HG03439 (cell line): ENCODE results near the gene HCFC1.

Source experiments
- ATAC-seq: cut with Tn5 transposase; IDR thresholded peaks from one replicate; pipeline ENCODE4 v1.9.1; 2021; ENCODE audit warnings: mild to moderate bottlenecking, moderate library complexity; ENCODE audit not compliant: unreplicated experiment

HCFC1 gene

DNA sequence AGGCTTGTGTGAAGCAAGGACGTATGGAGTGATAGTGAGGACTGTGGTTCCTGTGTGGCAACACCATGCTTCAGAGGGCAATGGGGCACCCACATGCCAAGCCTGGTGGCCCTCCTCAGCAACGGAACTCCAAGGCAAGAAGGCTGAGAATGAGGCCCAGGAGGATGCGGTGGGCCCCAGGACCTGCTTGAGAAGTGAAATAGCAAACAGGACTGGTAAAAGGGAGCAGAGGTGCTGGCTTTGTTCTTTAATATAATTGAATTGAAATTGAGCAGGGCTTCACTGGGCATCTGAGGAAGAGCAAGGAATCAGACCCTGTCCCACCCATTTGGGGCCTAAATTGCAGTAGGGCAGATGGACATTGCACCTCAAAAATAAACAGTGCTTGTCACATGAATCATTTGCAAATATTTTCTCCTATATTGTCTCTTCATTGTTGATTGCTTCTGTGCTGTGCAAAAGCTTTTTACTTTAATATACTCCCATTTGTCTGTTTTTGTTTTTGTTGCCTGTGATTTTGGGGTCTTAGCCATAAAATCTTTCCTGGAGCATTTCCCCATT, 3.2 kb upstream of the HCFC1 start:
- no peak for ATAC-seq

DNA sequence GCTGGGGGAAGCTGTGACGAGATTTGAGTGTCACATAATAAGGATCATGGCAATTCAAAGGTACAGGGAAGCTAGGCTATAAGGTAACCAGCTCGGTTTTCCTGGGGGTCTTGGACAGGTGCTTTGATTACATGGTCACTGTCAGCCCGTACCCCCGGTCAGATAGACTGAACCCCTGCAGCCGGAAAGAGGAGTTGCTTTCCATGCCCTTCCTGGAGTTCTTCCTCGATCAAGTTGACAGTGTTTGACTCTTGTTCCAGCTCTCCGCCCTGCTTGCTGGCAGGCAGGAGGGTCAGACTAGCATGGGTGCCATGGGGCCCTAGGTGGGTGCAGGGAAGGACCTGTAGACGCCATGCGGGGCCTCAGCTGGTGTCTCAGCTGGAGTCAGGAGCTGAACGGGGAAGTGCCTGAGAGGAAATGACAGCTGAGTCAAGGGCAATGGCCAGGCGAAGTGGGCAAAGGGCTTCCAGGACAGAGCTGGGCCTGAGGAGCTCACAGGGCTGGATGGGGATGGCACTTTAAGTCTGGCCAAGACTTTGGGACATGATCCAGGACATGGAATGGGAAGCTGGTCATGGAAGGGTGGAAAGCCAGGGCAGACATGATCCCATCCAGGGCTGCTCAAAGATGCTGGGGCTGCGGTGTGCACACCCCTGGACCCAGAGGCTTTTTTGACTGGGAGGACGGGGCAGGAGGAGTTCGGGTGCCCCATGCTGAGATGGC, 2.5 kb upstream of the HCFC1 start:
- no peak for ATAC-seq

DNA sequence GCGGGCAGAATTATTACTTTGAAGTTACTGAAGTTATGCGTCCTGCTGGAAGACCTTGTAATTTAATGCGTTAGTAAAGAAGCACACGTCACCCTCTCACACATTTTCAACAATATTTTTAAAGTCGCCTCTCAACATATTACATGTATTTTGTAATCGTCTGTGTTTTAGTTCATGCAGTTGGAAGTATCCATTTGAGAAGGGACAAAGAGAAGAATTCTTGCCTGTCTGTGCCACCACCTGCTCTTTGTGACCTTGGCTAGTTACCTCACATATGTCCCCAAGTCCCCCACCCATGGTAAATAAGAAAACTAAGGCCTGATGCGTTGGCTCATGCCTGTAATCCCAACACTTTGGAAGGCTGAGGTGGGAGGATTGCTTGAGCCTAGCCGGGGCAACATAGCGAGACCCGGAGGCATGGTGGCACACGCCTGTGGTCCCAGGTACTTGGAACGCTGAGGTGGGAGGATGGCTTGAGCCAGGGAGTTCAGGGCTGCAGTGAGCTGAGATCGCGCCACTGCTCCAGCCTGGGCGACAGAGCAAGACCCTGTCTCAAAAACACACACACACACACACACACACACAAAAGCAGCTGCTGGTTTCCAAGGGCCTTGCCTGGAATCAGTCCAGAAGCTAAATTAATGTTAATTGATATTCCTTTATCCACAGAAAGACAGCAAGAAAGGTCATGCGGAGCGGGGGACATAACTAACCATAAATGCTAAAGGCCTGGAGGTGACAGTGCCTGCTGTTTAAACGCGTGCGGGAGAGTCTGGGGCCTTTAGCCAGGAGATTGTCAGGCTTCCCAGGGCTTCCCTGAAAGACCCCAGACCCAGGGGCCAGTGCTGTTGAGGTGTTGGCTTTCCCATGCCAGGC, 1.7 kb upstream of the HCFC1 start:
- ATAC-seq = no peak

DNA sequence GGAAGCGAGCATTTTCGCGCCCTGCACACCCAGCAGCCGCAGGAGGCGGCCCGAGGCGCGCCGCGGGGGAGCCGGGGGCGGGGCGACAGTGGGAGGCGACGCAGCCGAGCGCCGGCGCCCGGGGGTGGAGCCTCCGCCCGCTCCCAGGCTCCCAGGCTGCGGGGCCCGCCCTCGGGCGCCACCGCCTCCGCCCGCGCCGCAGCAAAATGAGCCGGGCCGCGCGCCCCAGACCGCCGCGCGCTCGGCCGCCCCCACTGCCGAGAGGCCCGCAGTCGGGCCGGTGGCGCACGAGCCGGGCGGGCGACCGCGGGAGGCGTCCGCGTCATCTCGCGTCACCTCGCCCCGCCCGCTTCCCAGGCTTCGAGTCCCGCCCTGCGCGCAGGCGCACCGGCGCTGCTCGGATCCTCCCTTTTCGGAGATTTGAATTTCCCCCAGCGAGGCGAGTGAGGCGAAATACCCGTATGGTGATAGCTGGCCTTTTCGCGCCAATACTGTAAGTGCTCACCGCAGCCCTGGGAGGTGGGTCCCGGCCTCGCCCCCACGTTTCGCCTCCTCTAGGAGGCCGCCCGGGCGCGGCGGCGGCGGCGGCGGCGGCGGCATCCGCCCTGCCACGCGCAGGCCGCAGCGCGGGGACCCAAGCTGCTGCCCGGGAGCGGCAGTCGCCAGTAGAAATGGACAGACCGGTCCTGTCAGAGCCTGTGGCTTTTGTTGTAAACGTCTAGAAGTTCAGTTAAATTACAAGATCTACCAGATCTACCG, 929 bp upstream of the HCFC1 start, which contains the start of gene TMEM187:
Gene TMEM187 (plus strand): TSS at position 387 of the 759 bp plus-strand sequence. CDS start 9,309 bp downstream, outside the sequence.
- ATAC-seq = peak; percentile 42

DNA sequence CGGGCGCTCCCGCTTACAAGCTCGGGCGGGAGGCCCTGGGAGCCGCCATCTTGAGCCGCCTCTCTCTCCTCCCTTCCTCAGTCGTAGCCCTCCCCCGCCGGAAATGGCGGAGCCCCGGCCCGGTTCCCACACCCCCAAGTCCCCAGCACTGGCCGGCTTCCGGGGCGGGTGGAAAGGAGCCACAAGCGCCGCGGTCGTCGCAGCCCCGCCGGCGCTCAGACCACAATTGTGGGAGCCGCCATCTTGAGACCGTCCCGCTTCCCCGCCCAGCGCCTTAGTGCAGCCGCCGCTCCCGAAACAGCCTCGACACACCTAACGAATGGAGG, 531 bp downstream of the HCFC1 start:
- peak; percentile 30 for ATAC-seq

DNA sequence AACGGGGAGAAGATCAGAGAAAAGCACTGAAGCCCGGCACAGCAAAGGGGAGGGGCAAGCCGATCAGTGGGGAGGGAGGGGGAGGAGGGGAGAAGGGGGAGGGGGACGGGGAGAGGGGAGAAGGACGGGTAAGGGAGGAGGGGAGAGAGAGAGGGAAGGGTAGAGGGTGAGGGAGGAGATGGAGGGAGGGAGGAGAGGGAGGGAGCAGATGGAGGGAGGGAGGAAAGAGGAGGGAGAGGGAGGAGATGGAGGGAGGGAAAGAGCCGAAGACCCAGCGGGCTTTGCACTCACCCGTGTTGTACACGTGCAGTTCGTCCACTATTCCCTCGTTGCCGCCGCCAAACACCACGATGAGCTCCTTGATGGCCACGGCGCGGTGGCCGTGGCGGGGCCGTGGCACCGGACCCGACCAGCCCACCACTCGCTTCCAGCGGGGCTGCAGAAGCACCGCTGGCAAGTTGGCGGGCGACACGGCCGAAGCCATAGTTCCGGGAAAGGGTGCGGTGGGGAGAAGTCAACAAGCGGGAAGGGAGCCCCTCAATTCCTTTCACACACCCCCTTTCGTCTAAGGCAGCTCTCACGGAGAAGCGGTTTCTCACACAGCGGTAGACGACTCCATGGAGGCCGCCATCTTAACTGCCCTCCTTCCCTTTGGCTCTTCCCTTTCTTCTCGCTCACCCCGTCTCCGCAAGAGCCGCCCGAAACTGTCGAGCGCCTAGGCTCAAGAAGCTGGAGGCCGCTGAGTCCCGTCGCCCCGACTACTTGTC, 1.1 kb downstream of the HCFC1 start:
- ATAC-seq = peak; percentile 5

DNA sequence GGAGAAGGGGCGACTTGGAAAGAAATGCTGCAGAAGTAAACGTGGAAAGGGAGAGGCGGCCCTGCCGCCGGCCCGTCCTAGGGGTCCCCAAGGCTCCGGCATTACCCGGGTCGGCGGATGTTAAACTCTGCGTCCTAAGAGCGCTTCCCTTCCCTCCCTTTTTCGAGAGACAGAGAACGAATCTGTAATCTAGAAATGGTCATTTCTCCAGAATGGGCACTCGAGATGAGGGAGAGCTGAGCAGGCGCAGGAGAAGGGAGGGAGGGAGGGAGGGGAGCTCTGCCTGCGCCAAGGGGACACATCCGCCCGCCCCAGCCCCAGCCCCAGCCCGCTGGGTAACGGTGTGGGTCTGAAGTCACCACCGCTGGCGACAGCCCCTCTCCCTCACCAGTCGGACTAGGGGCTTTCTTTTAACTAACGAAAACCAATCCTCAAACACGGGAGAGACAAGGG, 1.7 kb downstream of the HCFC1 start:
- no peak for ATAC-seq

DNA sequence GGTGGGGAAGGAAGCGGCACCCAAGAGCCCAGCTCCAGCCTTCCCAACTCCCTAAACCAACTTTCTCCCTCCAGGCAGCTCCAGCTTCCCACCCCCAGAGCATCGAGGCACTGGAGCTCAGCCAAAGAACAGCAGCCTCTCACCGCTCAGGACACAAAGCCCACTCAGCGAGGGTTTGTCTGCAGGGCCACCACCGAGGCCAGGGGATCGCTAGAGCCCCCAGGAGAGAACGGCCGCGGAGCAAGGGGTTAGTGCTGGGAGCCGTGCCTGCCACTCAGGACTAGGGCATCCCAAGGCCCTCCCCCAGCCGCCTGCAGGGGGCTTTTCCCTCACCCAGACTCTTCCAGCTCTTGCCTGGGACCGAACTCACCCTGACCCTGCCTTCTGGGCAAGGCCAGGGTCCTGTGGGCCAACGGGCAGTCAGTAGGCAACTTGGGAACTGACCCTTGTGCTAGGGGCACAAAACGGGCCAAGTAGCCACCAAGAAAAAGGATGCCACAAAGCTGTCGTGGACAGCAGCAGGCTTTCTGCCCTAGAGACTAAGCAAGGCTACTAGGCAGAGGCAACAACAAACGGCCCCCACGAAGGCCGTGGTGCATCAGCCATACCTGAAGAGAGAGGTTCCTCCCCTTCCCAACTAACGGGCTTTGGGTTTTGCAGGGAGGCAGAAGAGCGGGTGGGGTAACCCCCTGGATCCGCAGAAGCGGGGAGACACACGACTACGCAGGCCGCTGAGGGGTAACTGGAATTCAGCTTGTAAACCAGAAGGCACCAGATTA, 2.3 kb downstream of the HCFC1 start:
- ATAC-seq = no peak

DNA sequence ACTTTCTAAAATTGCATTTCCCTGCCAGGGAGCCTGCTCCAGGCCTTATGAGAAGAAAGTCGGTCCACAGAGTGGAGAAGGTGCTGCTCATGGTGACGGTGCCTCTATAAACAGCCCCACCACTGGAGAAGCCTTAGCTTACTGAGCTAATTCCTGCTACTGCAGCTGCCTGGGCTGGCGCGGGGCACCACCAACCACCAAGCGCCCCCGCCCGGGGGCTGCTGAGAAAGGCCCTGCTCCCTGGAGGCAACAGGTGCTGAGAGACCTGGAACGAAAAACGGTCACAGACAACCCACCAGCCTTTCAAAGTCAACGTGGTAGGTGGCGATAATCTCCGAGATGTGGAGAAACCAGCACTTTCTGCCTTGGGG, 2.9 kb downstream of the HCFC1 start:
- no peak for ATAC-seq

DNA sequence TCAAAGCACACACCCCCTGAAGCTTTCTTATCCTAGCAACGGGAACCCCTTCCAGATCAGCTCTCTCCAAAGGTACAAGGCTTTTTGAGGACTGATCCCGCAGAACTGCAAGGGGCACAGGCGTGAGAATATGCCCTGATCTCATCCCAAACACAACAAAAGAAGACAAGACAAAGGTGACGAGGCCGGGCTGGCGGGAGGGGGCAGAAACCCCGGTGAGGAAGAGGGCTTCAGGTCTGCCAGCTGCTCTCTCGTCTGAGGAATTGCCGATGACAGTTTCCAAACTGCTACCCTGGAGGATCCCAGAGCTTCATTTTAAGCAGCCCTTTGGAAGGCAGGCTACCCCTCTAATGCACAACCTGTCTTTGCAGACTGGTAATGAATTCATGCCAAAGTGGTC, 3.4 kb downstream of the HCFC1 start:
- ATAC-seq = no peak

DNA sequence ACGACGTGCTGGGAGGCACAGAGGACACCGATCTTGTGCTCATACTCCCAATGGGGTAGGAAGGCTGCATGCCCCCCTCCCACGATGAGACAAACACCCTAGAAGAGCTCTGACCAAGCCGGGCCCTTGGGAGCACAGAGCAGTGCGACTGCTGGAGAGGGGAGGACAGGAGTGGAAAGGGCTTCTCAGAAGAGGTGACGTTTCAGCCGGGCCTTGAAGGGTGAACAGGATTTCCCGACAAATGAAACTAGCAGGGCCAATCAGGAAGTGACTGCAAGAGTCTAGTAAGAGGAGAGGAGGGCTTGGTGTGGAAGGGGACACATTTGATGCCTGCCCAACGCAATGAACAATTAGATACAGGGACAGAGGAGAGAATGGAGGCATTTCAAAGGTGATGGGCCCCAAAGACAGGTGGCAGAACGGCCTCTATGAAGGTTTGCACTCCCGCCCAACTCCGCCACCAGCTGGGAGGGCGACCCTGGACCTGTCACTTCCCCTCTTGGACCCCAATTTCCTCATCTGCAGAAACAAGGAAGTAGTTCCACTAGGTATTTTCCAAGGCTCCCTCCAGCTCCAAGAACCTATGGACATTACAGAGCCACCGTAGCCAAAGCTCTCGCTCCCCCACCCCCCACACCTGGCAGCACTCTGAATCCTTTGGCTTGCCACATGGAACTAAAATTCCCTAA, 3.9 kb downstream of the HCFC1 start:
- no peak for ATAC-seq

DNA sequence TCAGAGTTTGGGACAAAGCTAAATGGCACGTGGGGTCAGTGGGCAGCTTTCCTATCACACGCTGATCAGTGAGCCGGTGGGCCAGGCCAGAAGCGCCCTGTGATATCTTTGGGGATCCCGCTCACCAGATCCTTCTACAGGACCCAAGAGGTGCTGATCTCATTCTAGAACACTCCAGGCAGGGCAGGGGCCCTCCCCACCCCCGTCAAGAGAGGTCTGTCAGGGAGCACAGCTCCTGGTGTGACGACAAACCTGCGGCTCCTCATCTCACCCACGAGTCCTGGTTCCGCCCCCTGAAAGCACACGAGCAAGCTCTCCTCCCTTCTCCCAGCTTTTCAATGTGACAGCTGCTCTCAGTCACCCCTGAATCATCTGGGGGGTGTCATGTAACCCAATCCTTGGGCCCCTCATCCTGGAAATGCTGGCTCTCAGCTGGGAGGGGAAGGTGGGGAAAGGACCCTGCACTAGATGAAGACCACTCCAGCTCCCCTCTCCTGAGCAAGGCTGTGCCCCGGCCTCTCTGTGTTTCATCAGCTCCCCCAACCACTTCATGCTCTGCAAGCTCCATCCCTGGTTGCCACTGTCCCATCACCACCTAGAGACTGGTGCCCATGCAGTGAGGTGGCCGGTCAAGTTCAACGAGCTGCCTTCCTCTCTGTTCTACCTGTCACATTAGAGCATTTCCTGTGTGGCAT, 4.6 kb downstream of the HCFC1 start:
- no peak for ATAC-seq

DNA sequence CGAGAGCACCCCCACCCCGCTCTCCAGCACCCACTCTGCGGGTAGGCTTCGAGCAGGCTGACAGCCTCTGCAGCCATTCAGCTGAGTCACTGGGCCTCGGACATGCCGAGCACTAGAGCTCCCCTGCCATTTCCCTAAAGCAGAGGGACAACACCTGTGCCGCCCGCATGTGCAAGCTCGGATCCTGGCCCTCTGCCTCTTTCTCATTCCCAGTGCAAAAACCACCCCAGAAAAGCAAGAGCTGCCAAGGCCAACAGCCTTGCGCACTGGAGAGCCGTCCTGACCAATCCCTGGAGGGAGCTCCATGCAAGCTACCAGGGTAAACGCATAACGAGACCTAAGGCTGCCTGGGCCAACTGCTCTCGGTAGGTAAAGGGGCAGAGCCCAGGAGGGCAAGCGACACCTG, 5.3 kb downstream of the HCFC1 start:
- no peak for ATAC-seq

DNA sequence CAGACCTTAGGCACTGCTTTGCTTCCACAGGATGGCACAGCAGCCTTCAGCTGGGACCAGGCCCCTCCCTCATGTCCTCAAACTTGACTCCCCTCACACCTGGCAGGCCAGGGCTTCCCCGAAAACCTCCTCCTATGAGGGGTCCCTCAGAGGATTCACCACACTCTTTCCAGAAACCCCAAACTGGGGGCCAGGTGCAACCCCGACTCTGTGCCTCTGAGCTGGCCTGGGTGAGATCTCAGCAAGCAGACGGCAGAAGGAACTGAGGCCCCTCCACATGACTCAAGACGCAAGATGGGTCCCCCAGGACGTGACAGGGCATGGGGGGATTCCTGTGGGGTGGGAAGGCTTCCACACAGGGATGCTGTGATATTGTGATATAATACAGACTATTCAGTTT, 6.2 kb downstream of the HCFC1 start:
- ATAC-seq = no peak

DNA sequence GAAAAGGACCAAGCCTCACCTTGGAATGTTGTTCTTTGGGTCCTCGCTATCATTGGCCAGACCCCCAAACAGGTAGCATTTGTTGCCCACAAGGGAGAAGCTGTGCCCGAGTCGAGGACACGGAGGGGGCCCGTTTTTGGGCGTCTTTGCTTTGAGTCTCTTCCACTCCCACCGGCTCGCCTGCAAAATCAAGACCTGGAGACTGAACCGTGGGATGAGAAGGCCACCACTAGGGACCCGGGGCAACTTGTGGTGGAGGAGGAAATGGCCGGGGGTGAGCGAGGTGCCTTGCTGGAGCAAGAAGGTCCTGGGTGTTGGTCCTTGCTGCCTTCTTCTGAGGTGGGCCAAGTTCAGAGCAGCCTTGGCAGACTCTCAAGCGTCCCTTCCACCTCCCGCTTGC, 7.5 kb downstream of the HCFC1 start:
- ATAC-seq = no peak

DNA sequence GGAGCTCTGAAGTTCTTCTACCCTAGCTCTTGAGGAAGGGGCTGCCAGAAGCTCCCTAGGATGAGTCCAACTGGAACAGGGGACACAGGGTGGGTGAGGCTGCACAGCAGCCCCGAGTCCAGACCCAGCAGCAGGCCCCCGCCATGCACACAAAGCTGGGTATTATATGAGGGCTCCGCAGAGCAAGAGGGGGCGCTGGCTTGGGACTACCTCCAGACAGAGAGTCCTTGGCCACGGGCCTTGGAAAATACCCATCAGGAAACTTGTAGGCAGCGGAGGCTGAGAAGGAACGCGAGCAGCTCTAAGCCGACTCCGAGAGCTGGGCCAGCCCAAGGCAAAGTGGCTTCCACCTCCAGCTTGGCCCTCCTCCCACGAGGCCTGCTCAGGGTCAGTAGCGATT, 8.1 kb downstream of the HCFC1 start:
- no peak for ATAC-seq

DNA sequence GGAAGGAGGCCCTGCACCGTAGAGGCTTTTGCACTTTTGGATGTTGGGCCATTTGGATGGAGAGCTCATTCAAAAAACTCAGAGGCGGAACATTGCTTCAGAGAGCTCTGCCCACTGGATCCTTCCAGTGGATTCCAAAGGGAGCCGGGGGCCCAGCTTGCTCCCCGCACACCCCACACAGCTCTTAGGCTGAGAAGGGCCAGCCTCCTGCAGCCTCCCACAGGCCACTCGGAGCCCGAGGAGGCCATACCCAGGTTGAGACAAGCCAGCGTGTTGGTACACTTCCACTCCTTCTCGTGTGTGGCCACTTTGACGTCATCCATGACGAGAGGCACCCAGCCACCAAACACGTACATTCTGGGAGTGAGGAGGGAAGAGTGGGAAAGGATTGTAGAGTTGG, 10.3 kb downstream of the HCFC1 start:
- no peak for ATAC-seq

DNA sequence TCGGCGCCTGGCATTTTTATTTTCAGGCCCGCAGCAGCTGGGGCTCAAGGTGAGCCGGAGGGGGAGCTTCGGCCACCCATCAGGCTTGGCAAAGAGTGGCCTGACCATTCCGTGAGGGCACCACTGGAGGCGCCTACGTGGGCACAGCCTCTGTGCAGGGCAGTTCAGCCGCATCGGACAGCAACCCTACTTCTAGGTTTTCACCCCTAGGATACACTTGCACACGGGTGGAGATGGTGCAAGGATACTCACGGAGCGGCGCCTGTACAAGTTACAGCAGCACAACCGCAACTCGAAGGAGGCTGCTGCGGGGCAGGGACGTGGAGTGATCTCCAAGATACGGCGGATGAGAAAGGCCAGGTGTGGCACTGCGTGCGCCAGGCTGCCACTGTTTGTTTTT, 10.8 kb downstream of the HCFC1 start:
- ATAC-seq = no peak

DNA sequence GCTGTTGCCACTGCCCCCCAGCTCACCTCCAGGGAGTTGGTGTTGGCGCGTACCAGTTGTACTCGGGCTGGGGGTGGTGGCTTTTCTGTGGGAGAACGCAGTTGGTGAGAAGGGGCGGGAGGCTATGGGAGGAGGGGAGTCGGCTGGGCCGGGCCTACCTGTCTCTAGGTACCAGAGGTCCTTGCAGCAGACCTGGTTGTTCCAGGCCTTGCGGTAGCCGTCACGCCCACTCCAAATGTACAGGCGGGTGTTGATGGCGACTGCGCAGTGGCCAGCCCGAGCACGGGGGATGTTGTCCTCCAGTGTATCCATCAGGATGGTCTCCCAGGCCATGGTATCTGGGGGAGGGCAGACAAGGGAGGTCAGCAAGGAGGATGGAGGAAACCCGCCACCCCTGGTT, 11.5 kb downstream of the HCFC1 start:
- ATAC-seq = no peak
